D341Med (cell line): ENCODE data around the gene CSNK1D.
A peak's percentile ranks its signal among the peaks of the same experiment; 100 is the strongest.

ENCODE experiments used
- DNase-seq: peaks from one replicate; pipeline ENCODE4 v3.0.0; 2012; ENCODE audit warnings: low spot score

The CSNK1D gene

GRCh38 chr17:82228842-82229697 is 44.4 kb downstream of the CSNK1D start, which contains the start of gene SLC16A3:
Gene SLC16A3 (plus strand): TSS chr17:82229042. CDS start chr17:82236009, 6,967 bp downstream.
- peak; percentile 79 for DNase-seq

- no peak for DNase-seq
These were observed 45.1 kb downstream of the CSNK1D start for GRCh38 chr17:82228278-82228841.

DNA sequence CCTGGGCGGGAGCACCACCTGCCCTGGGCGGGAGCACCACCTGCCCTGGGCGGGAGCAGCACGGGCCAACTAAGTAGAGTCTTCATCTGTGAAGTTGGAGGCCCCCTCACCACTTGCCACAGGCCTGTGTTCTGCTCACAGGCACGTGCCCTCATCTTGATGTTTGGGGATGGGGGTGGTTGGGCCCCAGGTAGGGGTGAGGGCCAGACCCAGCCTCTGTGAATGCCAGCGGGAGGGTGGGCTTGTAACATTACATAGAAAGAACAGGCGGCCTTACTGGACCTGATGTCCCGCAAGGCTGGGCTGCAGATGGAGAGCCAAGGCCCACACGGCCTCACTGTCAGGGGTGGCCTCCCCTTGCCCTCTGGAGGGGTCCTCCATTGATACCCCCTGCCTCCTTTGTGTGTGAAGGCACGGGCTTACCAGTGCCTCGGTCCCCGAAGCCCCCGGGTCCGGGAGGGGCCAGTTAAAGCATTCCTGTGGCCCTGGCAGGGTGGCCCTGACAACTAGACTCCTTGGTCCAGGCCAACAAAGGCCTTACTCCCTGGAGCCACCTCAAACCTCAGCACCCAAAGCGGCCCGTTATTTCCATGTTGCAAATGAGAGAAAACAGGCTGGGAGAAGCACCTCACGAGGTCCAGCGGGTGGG is 45.7 kb downstream of the CSNK1D start:
- no peak for DNase-seq

DNA sequence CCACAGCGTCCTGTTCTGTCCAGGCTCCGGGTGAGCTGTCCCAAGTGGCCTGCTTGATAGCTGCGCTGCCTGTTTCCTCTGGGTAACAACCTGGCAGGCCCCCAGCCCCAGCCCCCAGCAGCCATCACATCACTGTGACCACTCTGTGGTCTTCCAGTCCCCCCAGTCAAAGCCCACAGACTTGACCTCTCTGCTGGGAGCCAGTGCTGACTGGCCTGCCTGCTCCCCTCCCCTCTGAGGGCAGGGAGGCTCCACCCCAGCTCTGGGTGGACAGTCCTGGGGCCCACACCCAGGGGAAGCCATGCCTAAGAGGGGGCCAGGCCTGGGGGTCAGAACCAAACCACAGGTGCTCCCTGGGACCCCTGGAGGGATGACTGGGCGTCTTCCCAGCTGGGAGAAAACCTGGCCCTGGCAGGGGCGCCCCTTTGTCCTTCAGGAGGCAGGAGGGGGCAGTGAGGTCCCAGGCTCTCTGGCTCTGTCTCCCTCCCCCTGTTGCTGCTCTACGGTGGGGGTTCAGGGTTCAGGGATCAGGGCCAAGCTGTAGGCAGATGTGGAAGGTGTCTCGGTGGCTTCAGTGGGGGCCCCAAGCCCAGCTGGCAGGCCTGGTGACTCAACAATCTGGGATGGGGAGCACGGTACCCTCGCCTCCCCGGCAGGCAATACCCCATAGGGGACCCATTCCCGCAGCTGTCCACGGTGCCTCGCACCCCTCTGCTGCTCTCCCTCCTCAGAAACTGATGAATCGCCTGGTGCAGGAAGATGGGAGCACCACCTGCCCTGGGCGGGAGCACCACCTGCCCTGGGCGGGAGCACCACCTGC is 46.5 kb downstream of the CSNK1D start:
- DNase-seq, result no peak

- no peak for DNase-seq
These were observed 47.2 kb downstream of the CSNK1D start for GRCh38 chr17:82226146-82226808.

DNA sequence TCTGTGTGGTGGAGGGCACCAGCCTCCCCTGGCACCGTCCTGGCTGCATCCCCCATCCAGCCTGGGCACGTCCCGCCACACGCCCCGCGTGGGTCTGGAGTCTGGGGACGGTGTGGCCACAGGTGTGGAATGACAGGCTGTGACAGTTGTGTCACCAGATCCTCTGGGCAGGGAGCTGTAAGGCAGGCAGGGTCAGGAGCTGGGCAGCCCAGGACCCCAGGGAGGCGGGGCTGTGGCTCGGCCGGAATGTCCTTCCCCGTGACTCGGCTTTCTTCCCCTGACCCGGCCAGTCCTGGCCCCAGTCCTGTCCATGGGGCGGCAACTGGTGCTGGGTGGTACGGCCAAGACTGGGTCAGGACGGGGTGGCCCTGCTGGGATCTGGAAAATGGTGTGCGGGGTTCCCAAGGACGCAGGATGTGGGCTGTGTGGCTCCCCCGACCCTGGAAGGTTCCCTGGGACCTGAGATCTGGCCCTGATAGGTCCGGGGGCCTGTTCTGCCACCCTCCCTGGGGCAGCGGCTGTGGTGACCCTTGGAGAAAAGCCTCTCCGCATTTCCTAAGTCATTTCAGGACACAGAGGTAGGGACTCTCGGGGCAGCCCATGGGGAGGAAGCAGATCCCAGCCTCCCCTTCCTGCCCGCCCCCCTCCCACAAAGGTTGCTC is 48.0 kb downstream of the CSNK1D start:
- DNase-seq, result no peak

DNA sequence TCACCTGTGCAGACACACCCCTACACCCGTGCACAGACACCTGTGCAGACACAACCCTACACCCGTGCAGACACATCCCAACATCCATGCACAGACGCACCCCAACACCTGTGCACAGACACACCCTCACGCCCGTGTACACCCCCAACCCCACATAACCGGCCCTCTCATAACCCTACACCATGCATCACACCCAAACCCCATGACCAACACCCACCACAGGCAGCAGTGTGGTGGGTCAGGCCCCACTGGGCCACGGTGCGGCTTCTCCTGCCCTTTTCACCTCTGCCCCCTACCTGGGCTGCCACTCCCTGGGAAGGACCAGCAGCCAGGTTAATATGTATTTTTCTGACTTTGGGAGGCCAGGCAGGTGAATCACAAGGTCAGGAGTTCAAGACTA is 48.8 kb downstream of the CSNK1D start:
- DNase-seq, result no peak

- DNase-seq, result no peak
These were observed 50.0 kb downstream of the CSNK1D start for GRCh38 chr17:82223517-82223916.

DNA sequence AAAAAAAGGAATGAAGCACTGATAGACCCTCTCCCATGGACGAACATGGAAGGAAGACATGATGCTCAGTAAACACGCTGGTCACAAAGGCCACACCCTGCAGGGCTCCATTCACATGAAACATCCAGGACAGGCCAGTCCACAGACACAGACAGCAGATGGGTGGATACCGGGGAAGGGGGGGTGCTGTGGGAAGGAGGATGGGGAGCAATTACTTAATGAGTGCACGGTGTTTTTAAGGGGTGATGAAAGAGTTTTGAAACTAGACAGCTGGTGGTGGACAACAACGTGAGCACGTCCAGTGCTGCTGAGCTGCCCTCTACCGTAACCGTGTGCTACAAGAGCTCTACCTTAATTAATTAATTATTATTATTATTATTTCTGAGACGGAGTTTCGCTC is 50.7 kb downstream of the CSNK1D start:
- DNase-seq, result no peak

- DNase-seq, result no peak
These were observed 52.1 kb downstream of the CSNK1D start for GRCh38 chr17:82221341-82221902.

GRCh38 chr17:82219753-82220709 is 53.5 kb downstream of the CSNK1D start:
- no peak for DNase-seq

GRCh38 chr17:82219083-82219482 is 54.4 kb downstream of the CSNK1D start:
- DNase-seq, result no peak

DNA sequence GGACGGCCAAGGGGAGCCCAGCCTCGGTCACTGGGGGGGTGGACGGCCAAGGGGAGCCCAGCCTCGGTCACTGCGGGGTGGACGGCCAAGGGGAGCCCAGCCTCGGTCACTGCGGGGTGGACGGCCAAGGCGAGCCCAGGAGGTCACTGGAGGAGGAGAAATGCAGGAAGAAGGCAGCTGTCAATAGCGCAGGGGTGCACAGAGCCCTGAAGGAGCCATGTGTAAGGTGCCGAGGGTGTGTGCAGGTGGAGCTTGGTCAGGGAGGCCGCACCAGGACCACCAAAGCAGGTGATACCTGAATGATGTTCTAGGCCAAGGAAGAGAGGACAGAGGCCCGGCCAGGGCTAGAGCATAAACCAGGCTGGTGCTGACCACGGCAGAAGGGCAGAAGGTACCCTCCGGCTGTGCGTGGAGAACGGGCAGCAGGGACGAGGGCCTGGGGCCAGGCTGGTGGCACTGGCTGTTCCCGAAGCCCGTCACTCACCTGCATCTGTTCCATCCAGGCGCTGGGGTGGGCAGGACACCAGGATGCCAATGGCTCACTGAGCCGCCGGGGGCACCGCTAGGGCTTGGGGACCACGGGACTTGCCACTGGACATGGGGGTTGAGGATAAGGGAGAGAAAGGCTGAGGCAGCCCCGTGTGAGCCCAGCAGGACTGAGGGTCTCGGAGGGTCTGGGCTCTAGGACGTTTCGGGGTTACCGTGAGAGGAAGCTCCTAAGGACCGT is 55.0 kb downstream of the CSNK1D start:
- no peak for DNase-seq

DNA sequence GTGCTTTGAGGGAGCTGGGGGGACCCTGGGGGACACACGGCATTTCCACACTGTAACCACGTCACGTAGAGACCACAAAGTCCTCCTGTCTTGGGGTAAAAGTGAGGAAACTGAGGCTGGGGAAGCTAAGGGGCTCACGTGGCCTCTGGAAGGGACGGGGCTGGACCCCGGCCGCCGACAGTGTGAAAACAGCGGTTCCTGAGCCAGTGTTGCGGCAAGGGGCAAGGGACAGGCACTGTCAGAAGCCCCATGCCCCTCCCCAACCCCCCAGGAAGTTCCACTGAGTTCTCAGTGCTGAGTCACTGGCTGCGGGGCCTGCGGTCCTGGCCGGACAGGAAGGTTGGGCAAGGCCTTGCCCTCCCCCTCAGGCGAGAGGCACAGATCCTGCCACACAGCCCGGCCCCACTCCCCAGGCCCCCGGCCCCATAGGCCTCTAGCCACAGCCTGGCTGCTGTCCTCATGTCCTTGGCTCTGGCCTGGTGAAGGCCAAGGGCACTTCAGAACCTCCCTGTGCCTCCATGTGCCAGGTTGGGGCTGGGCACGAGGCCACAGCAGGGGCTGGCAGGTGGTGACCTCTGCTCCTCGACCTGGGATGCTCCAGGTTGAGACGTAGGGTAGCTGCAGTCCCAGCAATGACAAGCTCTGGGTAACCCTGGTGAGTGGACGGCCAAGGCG is 55.8 kb downstream of the CSNK1D start:
- DNase-seq, result no peak

- no peak for DNase-seq
These were observed 56.4 kb downstream of the CSNK1D start for GRCh38 chr17:82217120-82217529.

DNA sequence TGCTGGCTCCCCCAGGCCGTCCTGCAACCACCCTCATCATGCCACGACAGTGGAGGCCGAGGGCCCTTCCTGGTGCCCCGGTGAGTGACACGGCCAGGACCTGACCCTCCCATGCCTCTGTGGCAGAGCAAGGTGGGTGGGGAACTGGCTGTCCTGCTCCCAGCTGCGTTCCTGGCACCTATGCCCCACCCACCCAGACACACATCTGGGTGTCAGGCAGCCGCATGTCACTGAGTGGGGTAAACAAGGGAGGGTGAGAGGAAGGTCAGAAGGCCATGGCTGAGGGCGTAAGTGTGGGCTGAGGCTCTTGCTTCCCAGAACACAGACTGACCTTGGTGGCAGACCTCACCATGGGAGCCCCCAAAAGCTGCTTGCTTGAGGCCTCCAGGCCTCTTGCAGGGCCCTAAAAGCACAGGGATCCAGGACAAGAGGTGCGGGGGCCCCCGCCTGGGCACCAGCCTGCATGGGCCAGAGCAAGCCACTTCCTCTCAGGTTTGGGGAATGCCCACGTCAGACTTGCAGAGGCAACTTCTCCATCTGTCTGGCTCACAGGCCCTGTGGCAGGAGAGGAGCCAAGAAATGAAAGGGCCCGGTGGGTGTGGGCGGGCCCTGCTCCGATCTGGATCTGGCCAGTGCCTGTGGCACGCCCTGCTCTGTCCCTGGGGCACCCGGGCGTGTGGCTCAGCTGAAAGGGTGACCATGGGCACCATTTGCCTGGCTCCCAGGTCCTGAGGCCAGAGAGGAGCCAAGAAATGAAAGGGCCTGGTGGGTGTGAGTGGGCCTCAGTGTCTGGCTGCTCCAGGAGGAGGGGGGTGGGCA is 57.0 kb downstream of the CSNK1D start:
- peak; percentile 51 for DNase-seq

GRCh38 chr17:82215972-82216300 is 57.6 kb downstream of the CSNK1D start:
- DNase-seq, result no peak
